Activated CD4-positive, alpha-beta memory T cell treated with anti-CD3 and anti-CD28 coated beads for 36 hours (primary cell): ENCODE measurements around the gene IL18BP. TPM values are rescaled to one million over a fixed set of nuclear protein-coding genes. Genes with fewer than 3 reads are reported as not detected.

Experiments
- CTCF ChIA-PET: fragments of 350-600 bp; sonication (Branson Sonifier 250); formaldehyde crosslinking; loops from one replicate; lab custom pipeline; 2021; ENCODE audit warnings: antibody characterized with exemption, inconsistent platforms; lab: Charles Lee
- POLR2A ChIA-PET: fragments of 350-600 bp; sonication (Branson Sonifier 250); formaldehyde crosslinking; loops from one replicate; lab custom pipeline; 2021; ENCODE audit warnings: antibody characterized with exemption; lab: Charles Lee
- DNase-seq: peaks from one replicate; pipeline ENCODE4 v3.0.0-alpha.2; 2020
- H3K27ac Mint-ChIP-seq: one replicate; pipeline ENCODE4 v1.8.0; 2021; ENCODE audit warnings: mixed read lengths
- H3K27me3 Mint-ChIP-seq: one replicate; pipeline ENCODE4 v1.8.0; 2021; ENCODE audit warnings: mixed read lengths
- H3K36me3 Mint-ChIP-seq: one replicate; pipeline ENCODE4 v1.8.0; 2021; ENCODE audit warnings: mixed read lengths
- H3K4me1 Mint-ChIP-seq: one replicate; pipeline ENCODE4 v1.8.0; 2021; ENCODE audit warnings: low read depth, mixed read lengths
- H3K4me3 Mint-ChIP-seq: one replicate; pipeline ENCODE4 v1.8.0; 2021; ENCODE audit warnings: mild to moderate bottlenecking, mixed read lengths
- H3K9me3 Mint-ChIP-seq: one replicate; pipeline ENCODE4 v1.8.0; 2021; ENCODE audit warnings: mixed read lengths
- intact Hi-C: fragments of 100-400 bp; cut with micrococcal nuclease; formaldehyde crosslinking; loops from one replicate; pipeline ENCODE4 v1.15.1; 2023
- total RNA-seq, 2 experiments: library from RNA; stranded (reverse); gene quantifications; one replicate each; pipeline ENCODE4 v1.2.3, GENCODE V29; 2021

Gene IL18BP
- total RNA-seq, 2 experiments from 2014 or later: 6.6 to 9.3 TPM

DNA sequence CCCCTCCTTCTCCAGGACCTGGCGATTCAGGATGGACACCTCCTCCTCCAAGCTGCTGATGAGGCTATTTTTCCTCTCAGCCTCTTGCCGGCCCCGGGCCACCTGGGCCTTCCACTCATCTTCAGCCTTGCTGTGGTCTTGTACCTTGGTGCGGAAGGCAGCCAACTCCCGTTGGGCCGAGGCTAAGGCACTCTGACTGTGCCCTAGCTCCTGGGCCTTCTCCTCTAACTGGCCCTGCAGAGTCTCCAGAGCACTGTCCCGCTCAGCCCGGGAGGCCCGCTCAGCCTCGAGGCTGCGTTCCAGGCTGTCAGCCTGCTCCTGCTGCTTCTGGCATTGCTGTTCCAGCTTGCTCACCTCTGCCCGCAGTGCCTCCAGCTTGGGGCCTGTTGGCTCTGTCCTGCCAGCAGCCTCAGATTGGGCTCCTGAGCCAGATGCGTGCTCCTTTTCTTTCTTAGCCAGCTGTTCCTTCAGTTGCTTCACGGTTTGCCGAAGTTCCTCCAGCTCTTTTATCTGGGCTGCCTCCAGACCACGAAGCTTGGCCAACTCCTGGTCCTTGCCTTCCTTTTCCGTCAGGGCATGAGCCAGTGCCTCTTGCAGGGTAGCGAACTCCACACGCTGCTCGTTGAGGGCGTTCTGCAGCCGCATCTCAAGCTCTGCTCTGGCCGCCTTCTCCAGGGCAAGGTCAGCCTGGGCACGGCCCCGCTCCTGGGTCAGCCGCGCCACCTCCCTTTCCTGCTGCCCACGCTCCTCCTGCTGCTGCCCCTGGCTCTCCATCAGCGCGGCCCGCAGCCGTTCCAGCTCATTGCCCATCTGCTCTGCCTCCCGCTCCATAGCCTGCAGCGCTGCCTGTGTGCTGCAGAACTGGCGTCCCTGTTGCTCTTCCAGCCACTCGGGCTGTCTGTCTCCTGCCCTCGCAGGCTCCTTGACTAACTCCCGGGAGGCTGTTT is 15.3 kb downstream of the IL18BP start:
- H3K4me1 Mint-ChIP-seq: no peaks in the 10 kb centered on the region
- POLR2A ChIA-PET: no interaction called here
- no peak overlapping the region for H3K4me3 Mint-ChIP-seq
- H3K27ac Mint-ChIP-seq: peak overlapping the region; percentile 31
- no peaks in the 10 kb centered on the region for H3K9me3 Mint-ChIP-seq
- CTCF ChIA-PET: interaction anchor here (2.6 to 7.6 kb wide), 2 partner anchors 11 to 130 kb away, joined by 12 to 55 read pairs; no protein-coding TSS in a partner anchor
- DNase-seq: no peak
- intact Hi-C loops: no loop called here
- no peaks in the 10 kb centered on the region for H3K27me3 Mint-ChIP-seq
- peaks cover 55% of the 10 kb centered on the region for H3K36me3 Mint-ChIP-seq

DNA sequence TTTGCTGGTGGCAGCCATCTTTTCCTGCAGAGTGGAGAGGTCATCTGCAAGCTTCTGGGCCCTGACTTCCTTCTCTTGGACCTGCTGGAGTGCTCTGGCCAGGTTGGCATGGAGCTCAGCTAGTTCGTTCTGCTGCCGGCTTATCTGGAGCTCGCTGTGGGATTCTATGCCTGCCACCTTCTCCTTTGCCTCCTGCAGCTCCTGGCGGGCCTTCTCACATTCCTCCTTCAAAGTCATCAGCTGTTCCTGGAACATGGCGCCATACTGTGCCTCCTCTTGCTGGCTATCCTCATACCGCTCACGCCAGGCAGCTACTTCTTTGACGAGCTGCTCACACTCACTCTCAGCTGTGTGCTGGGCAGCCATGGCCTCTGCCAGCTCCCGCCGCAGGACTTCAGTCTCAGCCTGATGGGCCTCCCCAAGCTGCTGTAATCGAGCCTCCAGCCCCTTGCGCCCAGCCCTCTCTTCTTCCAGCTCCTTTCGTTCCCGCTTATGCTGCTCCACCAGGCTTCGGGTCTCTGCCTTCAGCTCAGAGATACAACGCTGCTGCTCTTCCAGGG is 16.1 kb downstream of the IL18BP start:
- POLR2A ChIA-PET: interaction anchor here (0.8 to 1.5 kb wide), 2 partner anchors 13 to 15 kb away, joined by 3 to 4 read pairs; partner anchors contain the start of gene IL18BP
- H3K27ac Mint-ChIP-seq: no peak overlapping the region
- DNase-seq: peak; percentile 6
- H3K4me3 Mint-ChIP-seq: no peak overlapping the region
- no peaks in the 10 kb centered on the region for H3K4me1 Mint-ChIP-seq
- H3K36me3 Mint-ChIP-seq: peaks cover 59% of the 10 kb centered on the region
- no peaks in the 10 kb centered on the region for H3K9me3 Mint-ChIP-seq
- intact Hi-C loops: no loop called here
- CTCF ChIA-PET: interaction anchor here (1.2 to 7.6 kb wide), 3 partner anchors 11 to 129 kb away, joined by 3 to 55 read pairs (median 12); no protein-coding TSS in a partner anchor
- no peaks in the 10 kb centered on the region for H3K27me3 Mint-ChIP-seq

DNA sequence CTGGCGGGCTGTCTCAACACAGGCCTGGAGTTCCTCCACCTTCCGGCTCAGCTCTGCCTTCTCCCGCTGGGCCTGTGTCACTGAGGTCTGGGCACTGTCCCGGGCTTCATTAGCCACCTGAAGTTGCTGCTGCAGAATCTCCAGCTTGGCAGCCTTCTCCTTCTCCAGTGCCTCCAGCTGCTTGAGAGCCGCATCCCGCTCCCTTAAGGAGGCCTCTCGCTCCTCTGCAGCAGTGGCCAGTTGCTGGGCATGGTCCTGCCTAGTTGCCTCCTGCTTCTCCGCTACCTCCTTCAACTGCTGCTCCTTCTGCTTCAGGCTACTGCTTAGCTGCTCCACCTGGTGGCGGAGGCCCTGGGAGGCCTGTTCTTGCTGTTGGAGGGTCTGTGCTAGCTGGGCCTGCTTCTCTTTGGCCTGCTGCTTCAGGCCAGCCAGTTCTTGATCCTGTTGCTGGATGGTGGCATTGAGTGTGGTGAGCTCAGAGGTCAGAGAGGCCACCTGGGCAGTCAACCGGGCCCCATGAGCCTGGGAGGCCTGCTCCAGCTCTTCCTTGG is 16.9 kb downstream of the IL18BP start:
- ChIA-PET CTCF (interaction anchor here (0.8 to 7.6 kb wide), 6 partner anchors 10 to 129 kb away, joined by 3 to 55 read pairs (median 4); no protein-coding TSS in a partner anchor), POLR2A (interaction anchor here (0.8 to 1.5 kb wide), 2 partner anchors 13 to 16 kb away, joined by 3 to 4 read pairs; partner anchors contain the start of gene IL18BP)
- peak; percentile 19 for DNase-seq
- intact Hi-C loops: no loop called here
- H3K4me1 Mint-ChIP-seq: no peaks in the 10 kb centered on the region
- H3K36me3 Mint-ChIP-seq: peaks cover 64% of the 10 kb centered on the region
- H3K9me3 Mint-ChIP-seq: no peaks in the 10 kb centered on the region
- peak overlapping the region; percentile 18 for H3K27ac Mint-ChIP-seq
- H3K4me3 Mint-ChIP-seq: no peak overlapping the region
- no peaks in the 10 kb centered on the region for H3K27me3 Mint-ChIP-seq

DNA sequence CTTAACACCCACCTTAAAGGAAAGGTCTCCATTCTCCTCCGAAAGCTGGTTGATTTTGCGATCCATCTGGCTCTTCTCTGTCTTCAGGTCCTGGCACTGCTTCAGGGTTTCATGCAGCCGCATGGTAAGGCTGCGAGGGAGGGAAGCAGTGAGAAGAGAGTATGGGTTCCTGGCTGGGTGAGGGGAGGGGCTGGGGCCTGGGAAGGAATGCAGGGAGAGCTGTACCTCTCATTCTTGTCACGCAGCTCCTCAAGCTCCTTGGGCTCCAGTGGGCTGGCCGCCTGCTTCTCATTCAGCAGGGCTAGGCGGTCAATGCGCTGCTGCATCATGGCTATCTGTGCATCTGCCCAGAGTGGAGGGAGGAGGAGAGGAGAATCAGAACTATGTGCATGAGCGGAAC is 19.5 kb downstream of the IL18BP start:
- no peak for DNase-seq
- ChIA-PET CTCF (interaction anchor here (1.3 to 7.6 kb wide), 2 partner anchors 7 to 39 kb away, joined by 6 to 55 read pairs; no protein-coding TSS in a partner anchor), POLR2A (no interaction called here)
- H3K27me3 Mint-ChIP-seq: no peaks in the 10 kb centered on the region
- no peaks in the 10 kb centered on the region for H3K4me1 Mint-ChIP-seq
- no peak overlapping the region for H3K27ac Mint-ChIP-seq
- H3K36me3 Mint-ChIP-seq: peaks cover 70% of the 10 kb centered on the region
- no peak overlapping the region for H3K4me3 Mint-ChIP-seq
- H3K9me3 Mint-ChIP-seq: no peaks in the 10 kb centered on the region
- intact Hi-C loops: no loop called here

DNA sequence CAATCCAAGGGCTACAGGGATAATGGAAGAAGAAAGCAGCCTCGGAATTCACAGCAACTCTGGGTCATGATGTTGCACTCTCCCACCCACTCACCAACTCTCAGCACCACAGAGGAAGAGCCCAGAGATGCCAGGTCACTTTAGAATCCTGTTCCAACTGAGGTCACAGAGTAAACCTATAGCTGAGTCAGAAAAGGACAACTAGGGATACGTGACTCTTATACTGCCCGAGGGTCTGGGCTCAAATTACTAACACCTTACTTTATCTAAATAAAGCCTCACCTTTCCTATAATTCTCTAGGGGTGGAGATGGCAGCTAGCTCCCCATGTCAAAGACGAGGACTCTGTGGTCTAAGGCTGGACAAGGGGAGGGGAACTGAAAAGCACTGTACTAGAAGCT is 24.6 kb downstream of the IL18BP start:
- no peak overlapping the region for H3K4me3 Mint-ChIP-seq
- peaks cover 38% of the 10 kb centered on the region for H3K36me3 Mint-ChIP-seq
- intact Hi-C loops: no loop called here
- CTCF ChIA-PET: interaction anchor here (0.6 to 11.3 kb wide), 6 partner anchors 8 to 407 kb away, joined by 3 to 179 read pairs (median 56); no protein-coding TSS in a partner anchor
- H3K27ac Mint-ChIP-seq: no peak overlapping the region
- H3K4me1 Mint-ChIP-seq: peaks cover 20% of the 10 kb centered on the region
- no peak for DNase-seq
- H3K27me3 Mint-ChIP-seq: no peaks in the 10 kb centered on the region
- POLR2A ChIA-PET: interaction anchor here (1.6 kb wide), 1 partner anchor 16 kb away, joined by 5 read pairs; no protein-coding TSS in a partner anchor
- no peaks in the 10 kb centered on the region for H3K9me3 Mint-ChIP-seq

DNA sequence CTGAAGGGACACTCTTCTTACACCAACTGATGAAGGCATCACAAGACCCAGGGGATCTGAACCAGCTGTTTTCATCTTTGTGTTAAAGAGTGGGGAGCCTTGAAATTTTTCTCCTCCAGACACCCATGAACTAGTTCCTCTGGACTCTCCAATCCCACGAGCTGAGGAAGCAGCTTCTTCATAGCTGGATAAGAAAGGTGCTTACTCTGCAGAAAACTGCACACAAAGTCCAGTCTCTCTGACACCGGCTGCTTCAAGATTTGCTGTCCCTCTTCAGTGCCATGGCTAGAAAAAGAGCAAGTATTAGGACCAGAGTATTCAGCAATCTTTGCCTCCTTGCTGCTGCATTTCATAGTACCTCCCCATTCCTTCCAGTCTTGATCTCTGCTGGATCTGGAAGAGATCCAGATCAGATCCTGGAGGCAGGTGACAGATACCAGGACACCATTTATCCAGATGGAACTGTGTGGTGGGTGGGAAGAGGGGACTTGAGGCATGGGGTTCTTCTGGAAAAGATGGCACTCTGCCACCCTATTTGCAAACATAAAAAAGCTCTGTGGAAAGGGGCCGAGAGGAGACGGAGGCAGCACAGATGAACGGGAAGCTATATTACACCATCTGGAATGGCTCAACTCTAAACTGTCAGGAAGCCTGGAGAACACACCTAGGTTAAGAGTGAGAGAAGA is 25.5 kb downstream of the IL18BP start:
- peak overlapping the region; percentile 2 for H3K27ac Mint-ChIP-seq
- DNase-seq: no peak
- ChIA-PET POLR2A (interaction anchor here (1.6 kb wide), 1 partner anchor 15 kb away, joined by 5 read pairs; no protein-coding TSS in a partner anchor), CTCF (interaction anchor here (0.6 to 11.3 kb wide), 37 partner anchors 9 to 407 kb away, joined by 3 to 179 read pairs (median 9); partner anchors contain the start of genes ANAPC15 and NUMA1)
- no peaks in the 10 kb centered on the region for H3K27me3 Mint-ChIP-seq
- H3K36me3 Mint-ChIP-seq: peaks cover 30% of the 10 kb centered on the region
- H3K4me1 Mint-ChIP-seq: peaks cover 24% of the 10 kb centered on the region
- intact Hi-C loops: no loop called here
- H3K4me3 Mint-ChIP-seq: no peak overlapping the region
- no peaks in the 10 kb centered on the region for H3K9me3 Mint-ChIP-seq

DNA sequence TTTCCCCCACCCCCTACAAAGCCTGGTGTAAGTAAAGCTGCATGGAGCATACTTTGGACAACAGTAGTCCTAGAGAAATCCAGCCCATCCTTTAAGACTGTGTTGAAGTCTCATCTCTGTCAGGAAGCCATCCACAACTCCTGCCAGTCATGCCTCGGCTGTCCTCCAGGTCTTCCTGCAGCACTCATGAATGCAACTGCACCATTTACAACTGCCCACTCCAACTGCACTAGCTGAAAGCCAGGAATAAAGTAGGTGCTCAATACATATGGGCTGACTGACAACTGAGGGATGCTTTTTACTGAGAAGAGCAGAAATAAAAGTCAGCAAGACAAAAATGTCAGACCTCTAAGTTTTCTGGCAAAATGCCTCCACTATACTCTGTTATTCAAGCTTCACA is 27.4 kb downstream of the IL18BP start:
- POLR2A ChIA-PET: no interaction called here
- CTCF ChIA-PET: interaction anchor here (0.8 to 11.3 kb wide), 20 partner anchors 7 to 385 kb away, joined by 3 to 179 read pairs (median 13); partner anchors contain the start of gene NUMA1
- peak overlapping the region; percentile 30 for H3K27ac Mint-ChIP-seq
- H3K27me3 Mint-ChIP-seq: no peaks in the 10 kb centered on the region
- H3K36me3 Mint-ChIP-seq: peaks cover 18% of the 10 kb centered on the region
- no peak for DNase-seq
- intact Hi-C loops: no loop called here
- no peak overlapping the region for H3K4me3 Mint-ChIP-seq
- H3K9me3 Mint-ChIP-seq: no peaks in the 10 kb centered on the region
- peaks cover 27% of the 10 kb centered on the region for H3K4me1 Mint-ChIP-seq

DNA sequence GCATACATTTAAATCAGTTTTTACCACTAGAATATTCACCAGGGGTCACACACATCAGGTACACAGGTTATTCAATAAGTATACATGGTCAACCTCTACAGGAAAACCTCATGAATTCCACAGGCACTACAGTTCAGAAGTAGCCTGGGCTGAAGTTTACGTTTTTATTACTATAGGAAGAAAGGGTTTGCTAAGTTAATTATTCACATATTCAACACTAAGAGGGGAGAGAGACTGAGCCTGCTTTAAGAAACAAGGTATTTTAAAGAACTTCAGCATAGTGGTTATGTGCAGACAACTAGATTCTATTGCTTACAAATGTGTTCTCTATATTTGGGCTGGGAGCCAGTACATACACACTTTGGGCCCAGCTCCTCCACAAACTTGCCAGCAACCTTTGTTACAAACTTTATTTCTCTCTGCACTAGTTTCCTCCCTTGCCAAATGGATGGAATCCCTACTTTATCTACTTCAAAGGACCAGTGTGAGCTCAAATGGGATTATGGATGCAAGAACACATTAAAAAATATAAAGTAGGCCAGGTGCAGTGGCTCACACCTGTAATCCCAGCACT is 31.9 kb downstream of the IL18BP start:
- intact Hi-C loops: no loop called here
- no peaks in the 10 kb centered on the region for H3K27me3 Mint-ChIP-seq
- H3K4me3 Mint-ChIP-seq: no peak overlapping the region
- H3K9me3 Mint-ChIP-seq: no peaks in the 10 kb centered on the region
- H3K27ac Mint-ChIP-seq: peak overlapping the region; percentile 38
- H3K36me3 Mint-ChIP-seq: peaks cover 16% of the 10 kb centered on the region
- POLR2A ChIA-PET: interaction anchor here (0.6 to 2.3 kb wide), 3 partner anchors 9 to 190 kb away, joined by 3 to 7 read pairs (median 4); no protein-coding TSS in a partner anchor
- no peak for DNase-seq
- CTCF ChIA-PET: interaction anchor here (0.6 to 4.3 kb wide), 5 partner anchors 9 to 153 kb away, joined by 3 to 23 read pairs (median 19); no protein-coding TSS in a partner anchor
- H3K4me1 Mint-ChIP-seq: peaks cover 27% of the 10 kb centered on the region

DNA sequence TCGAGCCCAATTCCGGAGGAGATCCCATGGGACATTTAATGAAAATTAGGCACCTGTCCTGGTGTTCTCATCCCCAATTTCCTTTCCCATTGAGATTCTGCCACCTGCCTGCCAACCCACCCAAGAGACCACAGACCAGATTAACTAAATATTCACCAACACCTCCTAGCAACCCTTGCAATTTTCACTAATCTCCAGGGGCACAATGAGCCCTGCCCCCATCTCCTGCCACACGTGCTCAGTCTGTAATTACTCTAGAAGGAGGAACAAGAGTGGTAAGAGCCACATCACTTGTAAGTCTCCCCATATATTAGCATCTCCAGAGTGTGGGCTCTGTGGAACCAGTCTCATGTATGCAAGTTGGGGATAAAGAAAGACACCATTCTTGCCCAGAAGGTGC is 38.0 kb downstream of the IL18BP start:
- no peak for DNase-seq
- CTCF ChIA-PET: interaction anchor here (1.0 to 1.5 kb wide), 3 partner anchors 11 to 107 kb away, joined by 4 to 5 read pairs (median 5); no protein-coding TSS in a partner anchor
- H3K27me3 Mint-ChIP-seq: no peaks in the 10 kb centered on the region
- H3K36me3 Mint-ChIP-seq: peaks cover 17% of the 10 kb centered on the region
- no peak overlapping the region for H3K4me3 Mint-ChIP-seq
- POLR2A ChIA-PET: no interaction called here
- peaks cover 18% of the 10 kb centered on the region for H3K4me1 Mint-ChIP-seq
- no peak overlapping the region for H3K27ac Mint-ChIP-seq
- intact Hi-C loops: no loop called here
- no peaks in the 10 kb centered on the region for H3K9me3 Mint-ChIP-seq

DNA sequence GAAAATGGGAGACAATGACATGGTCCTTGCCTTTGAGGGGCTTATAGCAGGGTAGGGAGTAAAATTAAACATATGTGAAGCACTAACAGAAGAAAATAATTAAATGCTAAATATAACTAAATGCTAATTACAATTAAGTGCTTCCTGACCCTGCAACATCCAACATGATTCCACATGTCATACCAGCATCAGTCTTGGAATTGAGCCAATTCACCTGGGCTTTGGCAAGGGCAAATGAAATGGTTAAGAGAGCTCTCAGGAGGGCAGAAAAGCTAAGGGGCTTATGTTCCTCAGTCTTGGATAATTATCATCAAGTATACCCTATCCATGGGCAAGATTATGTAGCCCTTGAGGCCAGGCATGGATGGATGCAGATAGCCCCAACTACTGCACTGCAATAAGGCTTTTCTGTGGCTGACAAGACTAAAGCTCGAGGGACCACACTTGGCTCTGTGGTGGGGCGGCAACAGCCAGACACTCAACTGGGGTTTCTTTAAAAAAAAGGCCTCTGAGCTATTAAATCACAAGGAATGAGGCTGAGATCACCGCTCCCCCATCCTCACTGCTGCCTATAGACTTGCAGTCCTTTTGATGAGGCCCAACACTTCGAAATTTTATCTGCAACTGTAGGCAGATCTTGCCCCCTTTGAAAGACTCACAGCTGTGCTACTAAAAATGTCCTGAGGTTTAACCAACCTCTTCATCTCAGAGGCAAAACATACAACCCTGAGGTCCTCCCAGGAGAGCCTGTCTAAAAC is 39.0 kb downstream of the IL18BP start:
- ChIA-PET POLR2A (no interaction called here), CTCF (interaction anchor here (1.3 to 4.0 kb wide), 6 partner anchors 9 to 397 kb away, joined by 3 to 57 read pairs (median 14); partner anchors contain the start of gene CLPB)
- Mint-ChIP-seq H3K27me3 (no peaks in the 10 kb centered on the region), H3K4me3 (no peak overlapping the region), H3K4me1 (peaks cover 26% of the 10 kb centered on the region), H3K36me3 (peaks cover 17% of the 10 kb centered on the region), H3K27ac (no peak overlapping the region), H3K9me3 (no peaks in the 10 kb centered on the region)
- intact Hi-C loops: no loop called here
- no peak for DNase-seq
